ENCODE data around the gene REX1BD. TPM values are rescaled to one million over a fixed set of nuclear protein-coding genes. Genes with fewer than 3 reads are reported as not detected.
A peak's percentile ranks its signal among the peaks of the same experiment; 100 is the strongest.

Gene REX1BD
- total RNA-seq, 1 donor from 2014 or later = 76.6 TPM

- H3K27ac ChIP-seq (replicated peaks) = no peak overlapping the region
- intact Hi-C loops (cut with micrococcal nuclease) = no loop called here
- TF ChIP-seq CTCF (IDR thresholded peaks at IDR 0.05; ENCODE audit: borderline replicate concordance) = no peak
- peaks cover 32% of the 10 kb centered on the region for H3K4me1 ChIP-seq
- peaks cover 9% of the 10 kb centered on the region for H3K36me3 ChIP-seq
- H3K9me3 ChIP-seq (replicated peaks) = no peaks in the 10 kb centered on the region
- no peak for DNase-seq
- no peaks in the 10 kb centered on the region for H3K27me3 ChIP-seq (ENCODE audit: low read depth)
- H3K4me3 ChIP-seq = no peak overlapping the region
Measured at GRCh38 chr19:18586306-18586705, 2.3 kb upstream of the REX1BD start.

- Histone ChIP-seq H3K9me3 (replicated peaks) (no peaks in the 10 kb centered on the region), H3K4me1 (peaks cover 32% of the 10 kb centered on the region), H3K27ac (replicated peaks) (peak overlapping the region; percentile 97), H3K4me3 (no peak overlapping the region), H3K27me3 (ENCODE audit: low read depth) (no peaks in the 10 kb centered on the region), H3K36me3 (peaks cover 12% of the 10 kb centered on the region)
- no peak for TF ChIP-seq CTCF (IDR thresholded peaks at IDR 0.05; ENCODE audit: borderline replicate concordance)
- DNase-seq = no peak
- intact Hi-C loops (cut with micrococcal nuclease) = no loop called here
Measured at GRCh38 chr19:18587561-18587960, 1.0 kb upstream of the REX1BD start.

GRCh38 chr19:18587962-18588610 is 512 bp upstream of the REX1BD start:
- H3K27me3 ChIP-seq (ENCODE audit: low read depth) = no peaks in the 10 kb centered on the region
- peak overlapping the region; percentile 96 for H3K4me3 ChIP-seq
- peak overlapping the region; percentile 97 for H3K27ac ChIP-seq (replicated peaks)
- H3K4me1 ChIP-seq = peaks cover 32% of the 10 kb centered on the region
- no peak for TF ChIP-seq CTCF (IDR thresholded peaks at IDR 0.05; ENCODE audit: borderline replicate concordance)
- no peak for DNase-seq
- intact Hi-C loops (cut with micrococcal nuclease) = no loop called here
- peaks cover 12% of the 10 kb centered on the region for H3K36me3 ChIP-seq
- H3K9me3 ChIP-seq (replicated peaks) = no peaks in the 10 kb centered on the region

- peaks cover 43% of the 10 kb centered on the region for H3K4me1 ChIP-seq
Measured at GRCh38 chr19:18589380-18590272, 1.0 kb downstream of the REX1BD start.

More at GRCh38 chr19:18589380-18590272, 1.0 kb downstream of the REX1BD start:
- no peaks in the 10 kb centered on the region for H3K9me3 ChIP-seq (replicated peaks)
- peak; percentile 28 for TF ChIP-seq CTCF (IDR thresholded peaks at IDR 0.05; ENCODE audit: borderline replicate concordance)
- peak overlapping the region; percentile 97 for H3K27ac ChIP-seq (replicated peaks)
- peak overlapping the region; percentile 96 for H3K4me3 ChIP-seq
- H3K27me3 ChIP-seq (ENCODE audit: low read depth) = no peaks in the 10 kb centered on the region
- intact Hi-C loops (cut with micrococcal nuclease) = loop anchor here (5.0 kb wide), 1 partner anchor 83 kb away; no protein-coding TSS in a partner anchor
- peaks cover 12% of the 10 kb centered on the region for H3K36me3 ChIP-seq
- DNase-seq = peak; percentile 66

Measured in left ventricle myocardium inferior (tissue), 1 donor.